COLO668 (cell line): ENCODE measurements around the gene CLEC7A.

Experiments
- DNase-seq: peaks from one replicate; lab custom pipeline; 2025; ENCODE audit not compliant: unreplicated experiment; lab: John Stamatoyannopoulos, UW

Gene CLEC7A

GRCh38 chr12:10097521-10097920 lies 32.5 kb downstream of the CLEC7A start:
- no peak for DNase-seq

- DNase-seq = no peak
Measured at GRCh38 chr12:10095971-10096370, 34.0 kb downstream of the CLEC7A start.

GRCh38 chr12:10094646-10095395 lies 35.2 kb downstream of the CLEC7A start:
- no peak for DNase-seq

GRCh38 chr12:10088955-10089900 lies 40.8 kb downstream of the CLEC7A start:
- no peak for DNase-seq

- DNase-seq = no peak
Measured at GRCh38 chr12:10088031-10088430, 42.0 kb downstream of the CLEC7A start.

- no peak for DNase-seq
Measured at GRCh38 chr12:10086387-10086786, 43.6 kb downstream of the CLEC7A start.

- no peak for DNase-seq
Measured at GRCh38 chr12:10084733-10085132, 45.3 kb downstream of the CLEC7A start.

- no peak for DNase-seq
Measured at GRCh38 chr12:10082117-10082874, 47.7 kb downstream of the CLEC7A start.

GRCh38 chr12:10075451-10075850 lies 54.5 kb downstream of the CLEC7A start:
- no peak for DNase-seq

GRCh38 chr12:10073261-10073660 lies 56.7 kb downstream of the CLEC7A start:
- DNase-seq = no peak

GRCh38 chr12:10072131-10072530 lies 57.9 kb downstream of the CLEC7A start:
- no peak for DNase-seq

- no peak for DNase-seq
Measured at GRCh38 chr12:10070380-10070779, 59.6 kb downstream of the CLEC7A start.

- DNase-seq = no peak
Measured at GRCh38 chr12:10069976-10070375, 60.0 kb downstream of the CLEC7A start.

GRCh38 chr12:10069099-10069498 lies 60.9 kb downstream of the CLEC7A start:
- DNase-seq = no peak

GRCh38 chr12:10068644-10069043 lies 61.4 kb downstream of the CLEC7A start:
- no peak for DNase-seq

- no peak for DNase-seq
Measured at GRCh38 chr12:10067942-10068341, 62.1 kb downstream of the CLEC7A start.

- no peak for DNase-seq
Measured at GRCh38 chr12:10067264-10067663, 62.7 kb downstream of the CLEC7A start.
